AG09319 (cell line): ENCODE measurements around the gene DRAP1.

Source experiments
- DNase-seq: peaks from one replicate; pipeline ENCODE4 v3.0.0-alpha.2; 2010; ENCODE audit warnings: low read depth; ENCODE audit errors: extremely low read depth
- TF ChIP-seq, protein P1 (sequence below): IDR thresholded peaks from 2 replicates; pipeline ENCODE4 v1.5.1; 2011; ENCODE audit warnings: low read depth, mild to moderate bottlenecking, inconsistent platforms, low read length, moderate library complexity

DRAP1 gene

DNA sequence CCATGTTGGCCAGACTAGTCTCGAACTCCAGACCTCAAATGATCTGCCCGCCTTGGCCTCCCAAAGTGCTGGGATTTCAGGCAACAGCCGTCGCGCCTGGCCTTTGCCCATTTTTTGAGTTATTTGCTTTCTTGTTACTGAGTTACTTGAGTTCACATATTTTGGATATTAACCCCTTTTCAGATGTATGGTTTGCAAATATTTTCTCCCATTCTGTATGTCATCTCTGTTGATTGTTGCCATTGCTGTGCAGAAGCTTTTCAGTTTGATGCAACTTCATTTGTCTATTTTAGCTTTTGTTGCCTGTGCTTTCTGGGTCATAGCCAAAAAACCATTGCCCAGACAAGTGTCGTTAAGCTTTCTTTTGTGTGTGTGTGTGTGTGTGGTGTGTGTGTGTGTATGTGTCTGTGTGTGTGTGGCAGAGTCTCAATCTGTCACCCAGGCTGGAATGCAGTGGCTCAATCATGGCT lies 32.9 kb downstream of the DRAP1 start:
- TF ChIP-seq, protein P1, sequence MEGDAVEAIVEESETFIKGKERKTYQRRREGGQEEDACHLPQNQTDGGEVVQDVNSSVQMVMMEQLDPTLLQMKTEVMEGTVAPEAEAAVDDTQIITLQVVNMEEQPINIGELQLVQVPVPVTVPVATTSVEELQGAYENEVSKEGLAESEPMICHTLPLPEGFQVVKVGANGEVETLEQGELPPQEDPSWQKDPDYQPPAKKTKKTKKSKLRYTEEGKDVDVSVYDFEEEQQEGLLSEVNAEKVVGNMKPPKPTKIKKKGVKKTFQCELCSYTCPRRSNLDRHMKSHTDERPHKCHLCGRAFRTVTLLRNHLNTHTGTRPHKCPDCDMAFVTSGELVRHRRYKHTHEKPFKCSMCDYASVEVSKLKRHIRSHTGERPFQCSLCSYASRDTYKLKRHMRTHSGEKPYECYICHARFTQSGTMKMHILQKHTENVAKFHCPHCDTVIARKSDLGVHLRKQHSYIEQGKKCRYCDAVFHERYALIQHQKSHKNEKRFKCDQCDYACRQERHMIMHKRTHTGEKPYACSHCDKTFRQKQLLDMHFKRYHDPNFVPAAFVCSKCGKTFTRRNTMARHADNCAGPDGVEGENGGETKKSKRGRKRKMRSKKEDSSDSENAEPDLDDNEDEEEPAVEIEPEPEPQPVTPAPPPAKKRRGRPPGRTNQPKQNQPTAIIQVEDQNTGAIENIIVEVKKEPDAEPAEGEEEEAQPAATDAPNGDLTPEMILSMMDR, result no peak
- DNase-seq, result no peak

DNA sequence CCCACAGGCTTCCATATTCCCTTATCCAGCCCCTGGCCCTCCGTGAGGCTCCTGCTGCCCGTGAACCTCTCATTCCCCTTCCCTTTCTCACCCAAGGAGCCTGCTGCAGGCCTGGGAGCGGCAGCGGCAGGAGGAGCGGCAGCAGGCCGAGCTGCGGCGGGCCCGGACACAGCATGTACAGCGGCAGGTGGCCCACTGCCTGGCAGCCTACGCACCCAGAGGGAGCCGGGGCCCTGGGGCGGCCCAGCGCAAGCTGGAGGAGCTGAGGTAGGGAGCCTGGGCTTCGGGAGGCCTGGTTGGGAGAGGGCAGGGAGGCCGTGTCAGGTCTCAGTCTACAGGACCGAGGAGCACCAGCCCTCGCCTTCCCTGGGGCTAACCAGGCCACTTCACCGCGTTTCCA lies 34.2 kb downstream of the DRAP1 start:
- TF ChIP-seq, protein P1, result no peak
- DNase-seq, result no peak

DNA sequence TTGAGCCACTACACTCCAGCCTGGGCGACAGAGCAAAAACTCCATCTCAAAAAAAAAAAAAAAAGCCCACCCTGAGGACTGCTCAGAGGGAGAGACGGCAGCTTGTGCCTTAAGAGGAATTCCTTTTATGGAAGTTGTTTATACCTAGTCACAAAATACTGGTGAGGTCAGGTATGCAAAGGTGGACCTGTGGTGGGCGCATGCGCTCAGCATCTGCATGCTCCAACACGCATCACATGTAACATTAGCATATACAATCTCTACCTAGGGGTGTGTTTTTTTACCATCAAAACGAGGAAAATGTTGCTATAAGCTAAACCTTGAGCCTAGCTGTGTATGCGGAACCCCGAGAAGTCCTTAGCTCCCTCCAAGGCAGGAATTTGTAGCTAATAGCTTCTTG lies 35.5 kb downstream of the DRAP1 start:
- TF ChIP-seq, protein P1, result no peak
- DNase-seq, result no peak

DNA sequence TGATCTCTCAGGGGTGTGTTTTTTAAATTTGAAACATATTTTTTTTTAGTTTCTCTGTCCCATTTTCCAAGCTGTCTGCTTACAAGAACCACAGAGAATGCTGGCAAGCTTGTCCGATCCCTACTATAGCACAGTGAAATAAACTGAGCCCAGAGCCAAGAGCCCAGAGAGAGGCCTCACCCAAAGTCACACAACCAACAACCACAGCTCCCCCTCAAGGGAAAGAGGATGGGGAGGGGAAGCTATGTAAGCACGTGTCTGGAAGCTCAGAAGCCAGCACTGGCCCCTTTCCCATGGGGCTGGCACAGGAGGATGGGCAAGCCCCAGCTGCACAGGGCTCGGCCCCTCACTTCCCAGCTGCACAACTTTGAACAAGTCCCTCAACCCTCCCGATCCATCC lies 39.1 kb downstream of the DRAP1 start:
- no peak for DNase-seq
- TF ChIP-seq, protein P1, result no peak

DNA sequence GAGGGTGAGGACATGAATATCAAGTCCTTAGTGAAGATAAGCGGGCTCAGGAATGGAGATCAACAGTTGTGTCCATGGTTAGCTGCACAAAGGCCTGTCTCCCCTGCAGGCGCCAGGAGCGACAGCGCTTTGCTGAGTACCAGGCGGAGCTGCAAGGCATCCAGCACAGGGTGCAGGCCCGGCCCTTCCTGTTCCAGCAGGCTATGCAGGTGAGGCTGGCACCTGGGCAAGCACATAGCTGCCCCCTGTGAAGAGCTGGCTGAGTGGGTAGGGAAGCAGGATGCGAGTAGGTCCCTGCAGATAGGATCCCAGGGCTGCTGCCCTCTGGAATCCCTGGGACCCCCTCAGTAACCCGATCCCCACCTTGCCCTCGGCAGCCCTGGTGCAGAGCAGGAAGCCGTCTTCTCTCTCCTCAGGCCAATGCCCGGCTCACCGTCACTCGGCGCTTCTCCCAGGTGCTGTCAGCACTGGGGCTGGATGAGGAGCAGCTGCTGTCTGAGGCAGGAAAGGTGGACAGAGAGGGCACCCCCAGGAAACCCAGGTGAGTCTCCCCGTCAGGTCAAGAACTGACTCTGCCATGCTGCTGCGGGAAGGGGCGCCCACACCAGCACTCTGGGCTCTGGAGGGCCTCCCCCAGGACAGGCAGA lies 39.7 kb downstream of the DRAP1 start:
- TF ChIP-seq, protein P1, result no peak
- DNase-seq, result no peak

DNA sequence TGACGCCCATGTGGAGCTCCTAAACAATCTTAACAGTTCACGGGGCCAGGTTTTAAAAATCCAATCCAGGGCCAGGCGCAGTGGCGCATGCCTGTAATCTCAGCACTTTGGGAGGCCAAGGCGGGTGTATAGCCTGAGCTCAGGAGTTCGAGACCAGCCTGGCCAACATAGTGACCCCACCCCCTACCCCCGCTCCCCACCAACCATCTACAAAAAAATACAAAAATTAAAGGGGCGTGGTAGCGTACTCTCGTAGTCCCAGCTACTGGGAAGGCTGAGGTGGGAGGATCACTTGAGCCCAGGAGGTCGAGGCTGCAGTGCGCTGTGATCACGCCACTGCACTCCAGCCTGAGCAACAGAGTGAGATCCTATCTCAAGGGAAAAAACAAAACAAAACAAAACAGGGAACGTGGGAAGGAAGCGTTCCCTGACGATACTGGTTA lies 41.6 kb downstream of the DRAP1 start:
- no peak for DNase-seq

More for the DNA sequence above, 41.6 kb downstream of the DRAP1 start:
- TF ChIP-seq, protein P1, result no peak
